DMS153 treated with DMSO at 0.1 percent for 48 hours (cell line): Measurements from ENCODE around the gene MCTP1.

Source experiments
- DNase-seq: peaks from one replicate; lab custom pipeline; 2025; ENCODE audit not compliant: unreplicated experiment; lab: John Stamatoyannopoulos, UW

Gene MCTP1

GRCh38 chr5:95078868-95079267 is 206.0 kb downstream of the MCTP1 start:
- DNase-seq: no peak

- no peak for DNase-seq
Observed at GRCh38 chr5:95076395-95077185, 208.3 kb downstream of the MCTP1 start.

GRCh38 chr5:95075111-95075510 is 209.8 kb downstream of the MCTP1 start:
- no peak for DNase-seq

GRCh38 chr5:95072281-95072680 is 212.6 kb downstream of the MCTP1 start:
- no peak for DNase-seq

GRCh38 chr5:95070866-95071265 is 214.0 kb downstream of the MCTP1 start:
- no peak for DNase-seq

GRCh38 chr5:95070453-95070852 is 214.4 kb downstream of the MCTP1 start:
- DNase-seq: no peak

- DNase-seq: no peak
Observed at GRCh38 chr5:95069948-95070347, 214.9 kb downstream of the MCTP1 start.

GRCh38 chr5:95069021-95069420 is 215.9 kb downstream of the MCTP1 start:
- no peak for DNase-seq

- no peak for DNase-seq
Observed at GRCh38 chr5:95068289-95068910, 216.5 kb downstream of the MCTP1 start.

GRCh38 chr5:95066048-95066447 is 218.8 kb downstream of the MCTP1 start:
- no peak for DNase-seq

- DNase-seq: no peak
Observed at GRCh38 chr5:95063492-95063891, 221.4 kb downstream of the MCTP1 start.

- DNase-seq: no peak
Observed at GRCh38 chr5:95060098-95060497, 224.8 kb downstream of the MCTP1 start.

- DNase-seq: no peak
Observed at GRCh38 chr5:95059636-95060035, 225.3 kb downstream of the MCTP1 start.

GRCh38 chr5:95057615-95058014 is 227.3 kb downstream of the MCTP1 start:
- no peak for DNase-seq

GRCh38 chr5:95053253-95053652 is 231.6 kb downstream of the MCTP1 start:
- no peak for DNase-seq

- DNase-seq: no peak
Observed at GRCh38 chr5:95050708-95051107, 234.2 kb downstream of the MCTP1 start.

GRCh38 chr5:95048628-95049027 is 236.3 kb downstream of the MCTP1 start:
- no peak for DNase-seq

- DNase-seq: no peak
Observed at GRCh38 chr5:95045181-95045965, 239.5 kb downstream of the MCTP1 start.

GRCh38 chr5:95044096-95044495 is 240.8 kb downstream of the MCTP1 start:
- no peak for DNase-seq

- no peak for DNase-seq
Observed at GRCh38 chr5:95043648-95044047, 241.2 kb downstream of the MCTP1 start.

- DNase-seq: no peak
Observed at GRCh38 chr5:95043234-95043633, 241.7 kb downstream of the MCTP1 start.

GRCh38 chr5:95042037-95042436 is 242.9 kb downstream of the MCTP1 start:
- DNase-seq: peak; percentile 41
